NOMO-1 treated with dmso at 0.1 percent for 144 hours (cell line): ENCODE data around the gene SPIRE2.
A peak's percentile ranks its signal among the peaks of the same experiment; 100 is the strongest.
"Not testable (repeated sequence)": the region's sequence is repeated elsewhere in the genome, so short reads cannot be mapped to it uniquely, and the experiment has no call there.

Source experiments
- DNase-seq: peaks from one replicate; lab custom pipeline; 2025; ENCODE audit not compliant: unreplicated experiment; lab: John Stamatoyannopoulos, UW

Gene SPIRE2

GRCh38 chr16:89912143-89912542 is 83.9 kb downstream of the SPIRE2 start:
- no peak for DNase-seq

GRCh38 chr16:89912627-89913026 is 84.4 kb downstream of the SPIRE2 start:
- DNase-seq = no peak

GRCh38 chr16:89913408-89914387 is 85.4 kb downstream of the SPIRE2 start:
- DNase-seq = no peak

GRCh38 chr16:89914642-89915285 is 86.5 kb downstream of the SPIRE2 start:
- DNase-seq = not testable (repeated sequence)

- no peak for DNase-seq
Measured at GRCh38 chr16:89915303-89916232, 87.3 kb downstream of the SPIRE2 start.

GRCh38 chr16:89917773-89918452 is 89.6 kb downstream of the SPIRE2 start:
- DNase-seq = peak; percentile 70

- DNase-seq = no peak
Measured at GRCh38 chr16:89918453-89919347, 90.4 kb downstream of the SPIRE2 start, which contains the start of gene MC1R. TSS of gene MC1R (plus strand) at chr16:89918862. CDS start at chr16:89919259, 397 bp downstream.

GRCh38 chr16:89919535-89920406 is 91.5 kb downstream of the SPIRE2 start:
- DNase-seq = no peak

GRCh38 chr16:89920723-89921122 is 92.4 kb downstream of the SPIRE2 start:
- no peak for DNase-seq
